ENCODE data around the gene HOMEZ.

Gene HOMEZ

DNA sequence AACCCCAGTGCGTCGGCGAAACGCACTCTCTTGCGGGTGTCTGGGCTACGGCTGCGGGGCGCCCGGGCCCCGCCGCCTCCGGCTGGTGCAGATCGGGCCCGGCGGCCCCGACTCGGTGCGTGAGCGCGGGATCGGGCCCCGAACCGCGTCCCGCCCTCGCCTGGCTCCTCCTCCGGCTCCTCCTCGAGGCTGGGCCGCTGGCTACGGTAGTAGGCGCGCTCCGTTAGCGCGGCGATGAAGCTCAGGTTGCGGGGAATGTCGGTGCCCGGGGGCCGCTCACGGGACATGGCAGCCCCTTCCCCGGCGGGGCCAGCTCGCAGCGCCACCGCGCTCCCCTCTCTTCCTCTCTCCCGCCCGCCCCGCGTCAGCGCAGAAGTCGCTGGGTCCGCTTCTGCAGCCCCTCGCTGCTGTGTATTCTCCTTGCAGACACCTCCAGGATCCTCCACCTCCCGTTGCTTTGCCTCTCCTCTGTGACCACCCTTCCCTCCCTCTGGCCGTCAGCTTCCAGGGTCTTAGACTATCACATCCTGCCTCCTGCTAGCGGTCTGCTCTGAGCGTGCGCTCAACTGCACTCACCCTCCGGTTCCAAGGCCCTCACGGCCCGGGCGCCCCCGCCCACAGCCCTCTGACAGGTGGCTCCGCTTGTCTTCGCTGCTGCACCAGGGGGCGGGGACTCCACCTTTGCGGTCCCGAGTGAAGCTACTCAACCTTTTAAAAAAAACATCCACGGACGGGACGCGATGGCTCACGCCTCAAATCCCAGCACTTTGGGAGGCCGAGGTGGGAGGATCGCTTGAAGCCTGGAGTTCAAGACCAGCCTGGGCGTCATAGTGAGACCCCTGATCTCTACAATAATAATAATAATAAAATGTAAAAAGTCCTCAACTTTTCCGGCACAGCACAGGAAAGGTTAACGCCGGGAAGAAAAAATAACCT is 16.6 kb upstream of the HOMEZ start, which contains the start of gene PPP1R3E (continued):
- TF ChIP-seq, protein P1, sequence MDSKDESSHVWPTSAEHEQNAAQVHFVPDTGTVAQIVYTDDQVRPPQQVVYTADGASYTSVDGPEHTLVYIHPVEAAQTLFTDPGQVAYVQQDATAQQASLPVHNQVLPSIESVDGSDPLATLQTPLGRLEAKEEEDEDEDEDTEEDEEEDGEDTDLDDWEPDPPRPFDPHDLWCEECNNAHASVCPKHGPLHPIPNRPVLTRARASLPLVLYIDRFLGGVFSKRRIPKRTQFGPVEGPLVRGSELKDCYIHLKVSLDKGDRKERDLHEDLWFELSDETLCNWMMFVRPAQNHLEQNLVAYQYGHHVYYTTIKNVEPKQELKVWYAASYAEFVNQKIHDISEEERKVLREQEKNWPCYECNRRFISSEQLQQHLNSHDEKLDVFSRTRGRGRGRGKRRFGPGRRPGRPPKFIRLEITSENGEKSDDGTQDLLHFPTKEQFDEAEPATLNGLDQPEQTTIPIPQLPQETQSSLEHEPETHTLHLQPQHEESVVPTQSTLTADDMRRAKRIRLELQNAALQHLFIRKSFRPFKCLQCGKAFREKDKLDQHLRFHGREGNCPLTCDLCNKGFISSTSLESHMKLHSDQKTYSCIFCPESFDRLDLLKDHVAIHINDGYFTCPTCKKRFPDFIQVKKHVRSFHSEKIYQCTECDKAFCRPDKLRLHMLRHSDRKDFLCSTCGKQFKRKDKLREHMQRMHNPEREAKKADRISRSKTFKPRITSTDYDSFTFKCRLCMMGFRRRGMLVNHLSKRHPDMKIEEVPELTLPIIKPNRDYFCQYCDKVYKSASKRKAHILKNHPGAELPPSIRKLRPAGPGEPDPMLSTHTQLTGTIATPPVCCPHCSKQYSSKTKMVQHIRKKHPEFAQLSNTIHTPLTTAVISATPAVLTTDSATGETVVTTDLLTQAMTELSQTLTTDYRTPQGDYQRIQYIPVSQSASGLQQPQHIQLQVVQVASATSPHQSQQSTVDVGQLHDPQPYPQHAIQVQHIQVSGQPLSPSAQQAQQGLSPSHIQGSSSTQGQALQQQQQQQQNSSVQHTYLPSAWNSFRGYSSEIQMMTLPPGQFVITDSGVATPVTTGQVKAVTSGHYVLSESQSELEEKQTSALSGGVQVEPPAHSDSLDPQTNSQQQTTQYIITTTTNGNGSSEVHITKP (tag by site-specific recombination; IDR thresholded peaks at IDR 0.05): peak; percentile 67; the same call in 1 of the 2 replicates
- peak; percentile 52 for TF ChIP-seq ZIC2 (tag by site-specific recombination; IDR thresholded peaks at IDR 0.05)
- TF ChIP-seq ZNF521 (tag by site-specific recombination; IDR thresholded peaks at IDR 0.05): no peak
- TF ChIP-seq, protein P2, sequence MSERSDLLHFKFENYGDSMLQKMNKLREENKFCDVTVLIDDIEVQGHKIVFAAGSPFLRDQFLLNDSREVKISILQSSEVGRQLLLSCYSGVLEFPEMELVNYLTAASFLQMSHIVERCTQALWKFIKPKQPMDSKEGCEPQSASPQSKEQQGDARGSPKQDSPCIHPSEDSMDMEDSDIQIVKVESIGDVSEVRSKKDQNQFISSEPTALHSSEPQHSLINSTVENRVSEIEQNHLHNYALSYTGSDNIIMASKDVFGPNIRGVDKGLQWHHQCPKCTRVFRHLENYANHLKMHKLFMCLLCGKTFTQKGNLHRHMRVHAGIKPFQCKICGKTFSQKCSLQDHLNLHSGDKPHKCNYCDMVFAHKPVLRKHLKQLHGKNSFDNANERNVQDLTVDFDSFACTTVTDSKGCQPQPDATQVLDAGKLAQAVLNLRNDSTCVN (tag by site-specific recombination; optimal IDR thresholded peaks at IDR 0.05): peak; percentile 89
- TF ChIP-seq ZNF114 (tag by site-specific recombination; IDR thresholded peaks at IDR 0.05): no peak
- TF ChIP-seq MEIS1 (CRISPR knock-in tag; IDR thresholded peaks at IDR 0.05; ENCODE audit: borderline replicate concordance): no peak
- TF ChIP-seq, protein P3, sequence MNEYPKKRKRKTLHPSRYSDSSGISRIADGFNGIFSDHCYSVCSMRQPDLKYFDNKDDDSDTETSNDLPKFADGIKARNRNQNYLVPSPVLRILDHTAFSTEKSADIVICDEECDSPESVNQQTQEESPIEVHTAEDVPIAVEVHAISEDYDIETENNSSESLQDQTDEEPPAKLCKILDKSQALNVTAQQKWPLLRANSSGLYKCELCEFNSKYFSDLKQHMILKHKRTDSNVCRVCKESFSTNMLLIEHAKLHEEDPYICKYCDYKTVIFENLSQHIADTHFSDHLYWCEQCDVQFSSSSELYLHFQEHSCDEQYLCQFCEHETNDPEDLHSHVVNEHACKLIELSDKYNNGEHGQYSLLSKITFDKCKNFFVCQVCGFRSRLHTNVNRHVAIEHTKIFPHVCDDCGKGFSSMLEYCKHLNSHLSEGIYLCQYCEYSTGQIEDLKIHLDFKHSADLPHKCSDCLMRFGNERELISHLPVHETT (tag by site-specific recombination; IDR thresholded peaks at IDR 0.05): no peak
- no peak for TF ChIP-seq ZNF529 (tag by site-specific recombination; IDR thresholded peaks at IDR 0.05; ENCODE audit: insufficient replicate concordance)
- TF ChIP-seq ZNF133 (tag by site-specific recombination; IDR thresholded peaks at IDR 0.05): no peak
- no peak for TF ChIP-seq ZNF658 (tag by site-specific recombination; IDR thresholded peaks at IDR 0.05)
- TF ChIP-seq OVOL3 (tag by site-specific recombination; IDR thresholded peaks at IDR 0.05): 0 out of 2 replicates have a peak, but pooled peaks have one; percentile 22
- TF ChIP-seq GLIS1 (tag by site-specific recombination; IDR thresholded peaks at IDR 0.05): peak; percentile 15; the same call in 1 of the 2 replicates
- no peak for TF ChIP-seq ZNF140 (tag by site-specific recombination; IDR thresholded peaks at IDR 0.05)
- no peak for TF ChIP-seq ZNF654 (tag by site-specific recombination; IDR thresholded peaks at IDR 0.05; ENCODE audit: low read depth)
- peak; percentile 99 for TF ChIP-seq SCRT2 (tag by site-specific recombination; IDR thresholded peaks at IDR 0.05)
- TF ChIP-seq ZNF623 (tag by site-specific recombination; IDR thresholded peaks at IDR 0.05): no peak
- TF ChIP-seq ZNF23 (tag by site-specific recombination; IDR thresholded peaks at IDR 0.05; ENCODE audit: borderline replicate concordance): no peak
- TF ChIP-seq, protein P4, sequence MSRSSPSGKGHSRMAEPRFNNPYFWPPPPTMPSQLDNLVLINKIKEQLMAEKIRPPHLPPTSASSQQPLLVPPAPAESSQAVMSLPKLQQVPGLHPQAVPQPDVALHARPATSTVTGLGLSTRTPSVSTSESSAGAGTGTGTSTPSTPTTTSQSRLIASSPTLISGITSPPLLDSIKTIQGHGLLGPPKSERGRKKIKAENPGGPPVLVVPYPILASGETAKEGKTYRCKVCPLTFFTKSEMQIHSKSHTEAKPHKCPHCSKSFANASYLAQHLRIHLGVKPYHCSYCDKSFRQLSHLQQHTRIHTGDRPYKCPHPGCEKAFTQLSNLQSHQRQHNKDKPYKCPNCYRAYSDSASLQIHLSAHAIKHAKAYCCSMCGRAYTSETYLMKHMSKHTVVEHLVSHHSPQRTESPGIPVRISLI (tag by site-specific recombination; IDR thresholded peaks at IDR 0.05): 0 out of 2 replicates have a peak, but pooled peaks have one; percentile 22
- TF ChIP-seq ZNF211 (tag by site-specific recombination; IDR thresholded peaks at IDR 0.05; ENCODE audit: low read depth): no peak
- TF ChIP-seq, protein P5, sequence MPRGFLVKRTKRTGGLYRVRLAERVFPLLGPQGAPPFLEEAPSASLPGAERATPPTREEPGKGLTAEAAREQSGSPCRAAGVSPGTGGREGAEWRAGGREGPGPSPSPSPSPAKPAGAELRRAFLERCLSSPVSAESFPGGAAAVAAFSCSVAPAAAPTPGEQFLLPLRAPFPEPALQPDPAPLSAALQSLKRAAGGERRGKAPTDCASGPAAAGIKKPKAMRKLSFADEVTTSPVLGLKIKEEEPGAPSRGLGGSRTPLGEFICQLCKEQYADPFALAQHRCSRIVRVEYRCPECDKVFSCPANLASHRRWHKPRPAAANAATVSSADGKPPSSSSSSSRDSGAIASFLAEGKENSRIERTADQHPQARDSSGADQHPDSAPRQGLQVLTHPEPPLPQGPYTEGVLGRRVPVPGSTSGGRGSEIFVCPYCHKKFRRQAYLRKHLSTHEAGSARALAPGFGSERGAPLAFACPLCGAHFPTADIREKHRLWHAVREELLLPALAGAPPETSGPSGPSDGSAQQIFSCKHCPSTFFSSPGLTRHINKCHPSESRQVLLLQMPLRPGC (tag by site-specific recombination; IDR thresholded peaks at IDR 0.05): no peak
- TF ChIP-seq ZNF2 (tag by site-specific recombination; IDR thresholded peaks at IDR 0.05): 0 out of 2 replicates have a peak, but pooled peaks have one; percentile 8
- no peak for TF ChIP-seq ZNF624 (tag by site-specific recombination; IDR thresholded peaks at IDR 0.05)
- TF ChIP-seq ZNF792 (tag by site-specific recombination; IDR thresholded peaks at IDR 0.05): no peak
- 0 out of 2 replicates have a peak, but pooled peaks have one; percentile 4 for TF ChIP-seq ZNF10 (tag by site-specific recombination; IDR thresholded peaks at IDR 0.05)
